Kidney (tissue), 22 donors: ENCODE data around the gene TPRX1. TPM values are rescaled to one million over a fixed set of nuclear protein-coding genes. Genes with fewer than 3 reads are reported as not detected.
"Not testable (repeated sequence)": the region's sequence is repeated elsewhere in the genome, so short reads cannot be mapped to it uniquely, and the experiment has no call there.

ENCODE experiments used
- DNase-seq, 5 donors: peaks; one replicate each; pipeline ENCODE4 v3.0.0-alpha.2; 2013 to 2020
- FAIRE-seq: peaks from 2 replicates; lab custom pipeline; 2012; peaks lifted over from hg19 to GRCh38; lab: Jason Lieb, UNC
- H3K27ac ChIP-seq, 2 donors: one replicate each; pipeline ENCODE4 v1.7.0; 2013; ENCODE audit warnings: low read depth in 2 of 2, low read length in 2 of 2, inconsistent platforms in 1 of 2
- H3K27me3 ChIP-seq: one replicate; pipeline ENCODE4 v1.7.1; 2013; ENCODE audit warnings: low read length, inconsistent platforms; ENCODE audit not compliant: control insufficient read depth, insufficient read depth
- H3K36me3 ChIP-seq, 3 donors: one replicate each; pipeline versions ENCODE4 v1.7.0 to v1.7.1; 2013; ENCODE audit warnings: low read length in 3 of 3, control low read depth in 1 of 3, inconsistent platforms in 1 of 3; ENCODE audit not compliant: insufficient read depth in 3 of 3, control insufficient read depth in 2 of 3
- H3K4me1 ChIP-seq, 3 donors: one replicate each; pipeline versions ENCODE4 v1.7.0 to v1.7.1; 2013; ENCODE audit warnings: low read length in 3 of 3, inconsistent platforms in 1 of 3, low read depth in 1 of 3; ENCODE audit not compliant: control insufficient read depth in 2 of 3, insufficient read depth in 2 of 3
- H3K4me3 ChIP-seq, 3 donors: one replicate each; pipeline versions ENCODE4 v1.7.0 to v1.8.1; 2013; ENCODE audit warnings: low read length in 3 of 3, control low read depth in 1 of 3, inconsistent platforms in 1 of 3
- H3K9ac ChIP-seq, 3 donors: one replicate each; pipeline versions ENCODE4 v1.7.0 to v1.7.1; 2013; ENCODE audit warnings: low read length in 3 of 3, control low read depth in 1 of 3, inconsistent platforms in 1 of 3
- H3K9me3 ChIP-seq, 3 donors: one replicate each; pipeline versions ENCODE4 v1.7.0 to v1.7.1; 2013; ENCODE audit warnings: low read length in 3 of 3, control low read depth in 1 of 3, inconsistent platforms in 1 of 3; ENCODE audit not compliant: control insufficient read depth in 2 of 3, insufficient read depth in 1 of 3
- intact Hi-C: fragments of 100-400 bp; cut with DNase I; formaldehyde crosslinking; loops from one replicate; pipeline ENCODE4 v1.11.1; 2022
- long read RNA-seq, 10 donors: library from polyadenylated mRNA in 1 of 10; unstranded in 1 of 10; transcript quantifications; one replicate each; pipeline ENCODE4 v2.0.0 and lab custom pipeline, GENCODE V29; 2021 to 2026
- polyA plus RNA-seq: library from polyadenylated mRNA; stranded (reverse); fragments of 350-450 nt; fragmentation: Illumina TruSeq; extraction: RNeasy Lipid Tissue Mini Kit (QIAGEN cat#74804); gene quantifications from one replicate; pipeline ENCODE4 v1.2.3, GENCODE V29; 2014; ENCODE audit warnings: low read depth, low replicate concordance; ENCODE audit not compliant: insufficient read depth
- total RNA-seq: library from RNA; stranded (reverse); fragmentation: NEBNext Ultra II Directional; extraction: Animal tissue kit (Norgen Biotek cat#: 25700); gene quantifications from one replicate; pipeline ENCODE4 v1.2.1, GENCODE V29; 2021
- TF ChIP-seq, protein P1 (sequence below): IDR thresholded peaks from 3 replicates; pipeline ENCODE4 v1.5.1; 2012; ENCODE audit warnings: mild to moderate bottlenecking, moderate library complexity, borderline replicate concordance; ENCODE audit not compliant: insufficient read depth; ENCODE audit errors: extremely low read depth
- donor health status: control.
- donor health status: control.
- donor health status: control.
- donor health status: control.
- donor health status: control.
- donor health status: DM: yes; HTN: yes; CAD: no.
- donor health status: Normal renal cell carcinoma (clear cell type).

The TPRX1 gene, protein sequence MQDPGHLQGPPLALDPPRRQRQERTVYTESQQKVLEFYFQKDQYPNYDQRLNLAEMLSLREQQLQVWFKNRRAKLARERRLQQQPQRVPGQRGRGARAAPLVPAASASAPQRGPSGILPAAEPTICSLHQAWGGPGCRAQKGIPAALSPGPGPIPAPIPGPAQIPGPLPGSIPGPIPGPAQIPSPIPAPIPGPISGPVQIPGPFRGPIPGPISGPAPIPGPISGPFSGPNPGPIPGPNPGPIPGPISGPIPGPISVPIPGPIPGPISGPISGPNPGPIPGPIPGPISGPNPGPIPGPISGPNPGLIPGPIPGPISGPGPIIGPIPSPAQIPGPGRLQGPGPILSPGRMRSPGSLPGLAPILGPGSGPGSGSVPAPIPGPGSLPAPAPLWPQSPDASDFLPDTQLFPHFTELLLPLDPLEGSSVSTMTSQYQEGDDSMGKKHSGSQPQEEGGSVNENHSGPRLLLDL
- total RNA-seq (not detected), polyA plus RNA-seq (not detected)
- long read RNA-seq, donor 1: 0 reads
- long read RNA-seq, donor 2: 0 reads
- long read RNA-seq, donor 3: 0 reads
- long read RNA-seq, donor 4: 0 reads
- long read RNA-seq, donor 5: 0 reads
- long read RNA-seq, donor 6: 0 reads
- long read RNA-seq, donor 7: 0 reads
- long read RNA-seq, donor 8: 0 reads
- long read RNA-seq, donor 9: 0 reads
- long read RNA-seq, donor 10: 0 reads

DNA sequence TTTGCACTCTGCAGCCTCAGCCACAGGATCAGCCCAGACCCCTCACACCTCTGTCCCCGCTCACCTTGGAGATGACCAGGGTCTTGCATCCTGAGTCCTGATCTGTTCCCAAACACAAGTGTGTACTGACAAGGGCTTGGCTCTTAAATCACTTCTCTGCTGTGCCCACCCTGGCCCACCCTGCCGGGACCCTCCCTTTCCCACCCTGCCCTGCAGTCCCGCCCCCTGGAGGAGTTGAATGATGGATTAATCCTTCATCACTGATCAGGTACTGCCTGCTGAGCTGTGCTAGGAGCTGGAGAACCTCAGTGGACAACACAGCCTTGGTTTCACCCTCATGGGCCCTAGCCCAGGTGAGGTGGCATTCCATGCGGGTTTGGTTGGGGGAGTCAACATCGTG is at the start of gene TPRX1:
Gene TPRX1 (minus strand): TSS at position 101 of the 400 bp plus-strand sequence. CDS start 12 bp downstream, at position 89.
- H3K27me3 ChIP-seq, H3K9me3 ChIP-seq, H3K9ac ChIP-seq, DNase-seq, FAIRE-seq, H3K36me3 ChIP-seq, H3K4me1 ChIP-seq, H3K27ac ChIP-seq, H3K4me3 ChIP-seq, intact Hi-C loops: not testable (repeated sequence)

DNA sequence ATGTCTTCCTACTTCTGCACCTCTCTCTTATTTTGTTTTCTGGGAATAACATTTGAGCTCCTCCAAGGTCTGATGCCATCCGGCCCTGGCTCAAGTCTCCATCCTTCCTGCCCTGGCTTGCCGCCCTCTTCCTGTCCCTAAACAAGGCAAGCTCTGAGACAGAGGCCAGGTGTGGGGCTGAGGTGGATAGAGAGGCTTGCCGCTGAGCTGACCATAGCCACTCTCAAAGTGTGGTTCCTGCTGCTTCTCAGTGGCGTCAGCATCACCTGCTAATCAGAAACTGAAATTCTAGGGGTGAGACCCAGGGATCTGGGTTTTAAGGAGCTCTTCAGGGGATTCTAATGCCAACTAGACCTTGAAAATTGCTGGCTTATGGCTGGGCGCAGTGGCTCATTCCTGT is 48.7 kb upstream of the TPRX1 start:
- no peak overlapping the region for H3K9ac ChIP-seq
- intact Hi-C loops: no loop called here
- FAIRE-seq (no peak), DNase-seq (no peak)
- H3K36me3 ChIP-seq: no peaks in the 10 kb centered on the region
- H3K9me3 ChIP-seq: no peaks in the 10 kb centered on the region
- TF ChIP-seq, protein P1, sequence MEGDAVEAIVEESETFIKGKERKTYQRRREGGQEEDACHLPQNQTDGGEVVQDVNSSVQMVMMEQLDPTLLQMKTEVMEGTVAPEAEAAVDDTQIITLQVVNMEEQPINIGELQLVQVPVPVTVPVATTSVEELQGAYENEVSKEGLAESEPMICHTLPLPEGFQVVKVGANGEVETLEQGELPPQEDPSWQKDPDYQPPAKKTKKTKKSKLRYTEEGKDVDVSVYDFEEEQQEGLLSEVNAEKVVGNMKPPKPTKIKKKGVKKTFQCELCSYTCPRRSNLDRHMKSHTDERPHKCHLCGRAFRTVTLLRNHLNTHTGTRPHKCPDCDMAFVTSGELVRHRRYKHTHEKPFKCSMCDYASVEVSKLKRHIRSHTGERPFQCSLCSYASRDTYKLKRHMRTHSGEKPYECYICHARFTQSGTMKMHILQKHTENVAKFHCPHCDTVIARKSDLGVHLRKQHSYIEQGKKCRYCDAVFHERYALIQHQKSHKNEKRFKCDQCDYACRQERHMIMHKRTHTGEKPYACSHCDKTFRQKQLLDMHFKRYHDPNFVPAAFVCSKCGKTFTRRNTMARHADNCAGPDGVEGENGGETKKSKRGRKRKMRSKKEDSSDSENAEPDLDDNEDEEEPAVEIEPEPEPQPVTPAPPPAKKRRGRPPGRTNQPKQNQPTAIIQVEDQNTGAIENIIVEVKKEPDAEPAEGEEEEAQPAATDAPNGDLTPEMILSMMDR: no peak
- no peaks in the 10 kb centered on the region for H3K4me1 ChIP-seq
- H3K27me3 ChIP-seq: peaks cover 8% of the 10 kb centered on the region
- H3K27ac ChIP-seq: no peak overlapping the region
- no peak overlapping the region for H3K4me3 ChIP-seq

DNA sequence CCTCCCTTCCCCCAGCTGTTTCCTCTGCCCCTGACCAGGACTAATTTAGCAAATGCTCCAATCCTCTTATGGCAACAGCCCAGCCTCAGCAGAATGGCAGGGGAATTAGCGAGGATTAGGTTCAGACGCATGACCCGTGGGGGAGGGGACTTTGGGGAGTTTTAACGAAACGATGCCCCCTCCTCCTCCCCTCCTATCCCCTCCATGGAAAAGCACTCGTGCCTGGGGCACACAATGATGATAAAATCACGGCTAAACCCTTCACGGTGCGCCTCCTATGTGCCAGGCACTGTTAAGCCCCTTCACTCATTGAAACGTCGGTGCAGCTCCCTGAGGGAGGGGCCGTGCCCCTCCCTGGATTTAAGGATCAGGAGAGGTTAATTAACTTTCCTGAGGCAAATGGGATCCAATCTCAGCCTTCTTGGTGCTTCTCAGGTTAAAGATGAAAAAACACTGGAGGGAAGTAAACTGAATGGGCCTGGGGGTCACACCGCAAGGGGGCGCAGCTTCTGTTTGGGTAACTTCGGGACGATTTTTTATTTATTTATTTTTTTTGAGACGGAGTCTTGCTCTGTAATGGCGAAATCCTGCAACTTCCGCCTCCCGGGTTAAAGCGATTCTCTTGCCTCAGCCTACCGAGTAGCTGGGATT is 44.6 kb upstream of the TPRX1 start:
- TF ChIP-seq, protein P1: peak; percentile 19
- Histone ChIP-seq H3K9me3 (no peaks in the 10 kb centered on the region), H3K4me1 (no peaks in the 10 kb centered on the region), H3K36me3 (no peaks in the 10 kb centered on the region), H3K9ac (no peak overlapping the region), H3K27ac (no peak overlapping the region), H3K27me3 (peaks cover 8% of the 10 kb centered on the region), H3K4me3 (no peak overlapping the region)
- intact Hi-C loops: no loop called here
- FAIRE-seq: no peak
- DNase-seq: peak in 3 of 5 donors; percentile 6 to 12 (median 12)

DNA sequence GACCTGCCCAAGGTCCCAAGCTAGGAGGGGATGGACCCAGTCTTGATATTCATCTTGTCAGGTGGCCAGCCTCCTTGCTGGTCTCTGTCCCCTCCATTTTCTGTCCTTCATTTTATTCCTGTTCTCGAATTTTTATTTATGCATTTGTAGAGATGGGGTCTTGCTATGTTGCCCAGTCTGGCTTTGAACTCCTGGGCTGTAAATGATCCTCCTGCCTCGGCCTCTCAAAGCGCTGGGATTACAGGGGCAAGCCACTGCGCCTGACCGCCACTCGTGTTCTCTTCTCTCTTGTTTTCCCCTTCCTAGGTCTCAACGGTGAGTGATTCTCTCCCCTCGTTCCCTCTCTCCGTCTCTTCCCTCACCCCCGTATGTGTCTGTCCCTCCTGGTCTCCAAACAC is 44.1 kb upstream of the TPRX1 start:
- TF ChIP-seq, protein P1: no peak
- H3K27me3 ChIP-seq: peaks cover 8% of the 10 kb centered on the region
- intact Hi-C loops: no loop called here

More for the DNA sequence above, 44.1 kb upstream of the TPRX1 start:
- no peak for DNase-seq
- FAIRE-seq: no peak
- Histone ChIP-seq H3K4me1 (no peaks in the 10 kb centered on the region), H3K36me3 (no peaks in the 10 kb centered on the region), H3K9ac (no peak overlapping the region), H3K4me3 (no peak overlapping the region), H3K9me3 (no peaks in the 10 kb centered on the region), H3K27ac (no peak overlapping the region)
